ENCODE results near the gene TAF3.

DNA sequence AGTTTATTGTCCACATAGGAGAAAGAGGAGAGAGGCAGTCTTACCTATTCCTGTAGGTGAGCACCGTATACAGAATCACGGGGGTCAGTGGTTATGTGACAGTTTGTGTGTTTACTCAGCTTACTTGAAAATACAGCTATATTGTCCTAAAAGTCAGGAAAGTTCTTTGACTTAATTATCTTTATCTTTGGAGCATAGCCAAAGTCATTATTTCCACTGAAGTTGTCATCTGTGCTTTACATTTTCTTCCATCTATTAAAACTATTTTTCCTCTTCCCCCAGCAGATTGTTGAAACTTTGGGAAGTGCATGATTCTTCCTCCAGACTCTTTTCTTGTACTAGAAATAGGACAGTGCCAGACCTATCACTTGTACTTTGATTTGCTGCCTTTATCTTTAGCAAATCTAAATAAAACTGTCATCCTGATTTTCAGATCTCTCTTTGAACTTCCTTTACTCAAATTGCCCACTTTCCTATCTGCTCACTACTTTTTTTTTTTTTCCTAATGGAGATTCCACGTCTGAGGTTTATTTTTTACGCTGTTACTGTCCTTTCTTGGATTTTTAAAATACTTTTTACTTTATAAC, 58.3 kb downstream of the TAF3 start:
- TF ChIP-seq, protein P1, sequence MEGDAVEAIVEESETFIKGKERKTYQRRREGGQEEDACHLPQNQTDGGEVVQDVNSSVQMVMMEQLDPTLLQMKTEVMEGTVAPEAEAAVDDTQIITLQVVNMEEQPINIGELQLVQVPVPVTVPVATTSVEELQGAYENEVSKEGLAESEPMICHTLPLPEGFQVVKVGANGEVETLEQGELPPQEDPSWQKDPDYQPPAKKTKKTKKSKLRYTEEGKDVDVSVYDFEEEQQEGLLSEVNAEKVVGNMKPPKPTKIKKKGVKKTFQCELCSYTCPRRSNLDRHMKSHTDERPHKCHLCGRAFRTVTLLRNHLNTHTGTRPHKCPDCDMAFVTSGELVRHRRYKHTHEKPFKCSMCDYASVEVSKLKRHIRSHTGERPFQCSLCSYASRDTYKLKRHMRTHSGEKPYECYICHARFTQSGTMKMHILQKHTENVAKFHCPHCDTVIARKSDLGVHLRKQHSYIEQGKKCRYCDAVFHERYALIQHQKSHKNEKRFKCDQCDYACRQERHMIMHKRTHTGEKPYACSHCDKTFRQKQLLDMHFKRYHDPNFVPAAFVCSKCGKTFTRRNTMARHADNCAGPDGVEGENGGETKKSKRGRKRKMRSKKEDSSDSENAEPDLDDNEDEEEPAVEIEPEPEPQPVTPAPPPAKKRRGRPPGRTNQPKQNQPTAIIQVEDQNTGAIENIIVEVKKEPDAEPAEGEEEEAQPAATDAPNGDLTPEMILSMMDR (IDR thresholded peaks at IDR 0.05; ENCODE audit: insufficient read depth, low read length, poor library complexity, severe bottlenecking), result no peak
- TF ChIP-seq EZH2phosphoT487 (conservative IDR thresholded peaks at IDR 0.05; ENCODE audit: low read length), result no peak

Measured in SU-DHL-6 (cell line).